GM18526 (cell line): ENCODE data around the gene TMCC2.

Experiments
- POLR2A ChIP-seq: IDR thresholded peaks from 3 replicates; pipeline ENCODE4 v1.6.1; 2011; ENCODE audit not compliant: insufficient read length; ENCODE audit errors: extremely low read depth

Gene TMCC2

GRCh38 chr1:205227584-205228013, at the start of gene TMCC2:
TMCC2 (plus strand) TSS chr1:205227946; CDS start chr1:205228565, 619 bp downstream.
- TF ChIP-seq POLR2A: no peak

GRCh38 chr1:205179842-205180241, 47.9 kb upstream of the TMCC2 start:
- TF ChIP-seq POLR2A: no peak

GRCh38 chr1:205182930-205183329, 44.8 kb upstream of the TMCC2 start:
- no peak for TF ChIP-seq POLR2A

- no peak for TF ChIP-seq POLR2A
These were observed 43.9 kb upstream of the TMCC2 start for GRCh38 chr1:205183676-205184335.

- no peak for TF ChIP-seq POLR2A
These were observed 41.6 kb upstream of the TMCC2 start for GRCh38 chr1:205186191-205186590.

- no peak for TF ChIP-seq POLR2A
These were observed 40.3 kb upstream of the TMCC2 start for GRCh38 chr1:205187420-205187819.

- no peak for TF ChIP-seq POLR2A
These were observed 39.6 kb upstream of the TMCC2 start for GRCh38 chr1:205188098-205188497.

GRCh38 chr1:205188596-205188995, 39.1 kb upstream of the TMCC2 start:
- no peak for TF ChIP-seq POLR2A

- no peak for TF ChIP-seq POLR2A
These were observed 38.6 kb upstream of the TMCC2 start for GRCh38 chr1:205189131-205189530.

GRCh38 chr1:205190845-205191577, 36.7 kb upstream of the TMCC2 start:
- no peak for TF ChIP-seq POLR2A

- TF ChIP-seq POLR2A: no peak
These were observed 36.1 kb upstream of the TMCC2 start for GRCh38 chr1:205191622-205192021.

- TF ChIP-seq POLR2A: no peak
These were observed 35.5 kb upstream of the TMCC2 start for GRCh38 chr1:205192287-205192686.

- no peak for TF ChIP-seq POLR2A
These were observed 28.4 kb upstream of the TMCC2 start for GRCh38 chr1:205199090-205199930.

- TF ChIP-seq POLR2A: no peak
These were observed 27.8 kb upstream of the TMCC2 start for GRCh38 chr1:205199931-205200299.

- TF ChIP-seq POLR2A: no peak
These were observed 23.2 kb upstream of the TMCC2 start for GRCh38 chr1:205204552-205204951.

- no peak for TF ChIP-seq POLR2A
These were observed 22.7 kb upstream of the TMCC2 start for GRCh38 chr1:205205055-205205454.

GRCh38 chr1:205208811-205209210, 18.9 kb upstream of the TMCC2 start:
- TF ChIP-seq POLR2A: no peak
